Measurements from ENCODE around the gene TNS3.

The TNS3 gene

DNA sequence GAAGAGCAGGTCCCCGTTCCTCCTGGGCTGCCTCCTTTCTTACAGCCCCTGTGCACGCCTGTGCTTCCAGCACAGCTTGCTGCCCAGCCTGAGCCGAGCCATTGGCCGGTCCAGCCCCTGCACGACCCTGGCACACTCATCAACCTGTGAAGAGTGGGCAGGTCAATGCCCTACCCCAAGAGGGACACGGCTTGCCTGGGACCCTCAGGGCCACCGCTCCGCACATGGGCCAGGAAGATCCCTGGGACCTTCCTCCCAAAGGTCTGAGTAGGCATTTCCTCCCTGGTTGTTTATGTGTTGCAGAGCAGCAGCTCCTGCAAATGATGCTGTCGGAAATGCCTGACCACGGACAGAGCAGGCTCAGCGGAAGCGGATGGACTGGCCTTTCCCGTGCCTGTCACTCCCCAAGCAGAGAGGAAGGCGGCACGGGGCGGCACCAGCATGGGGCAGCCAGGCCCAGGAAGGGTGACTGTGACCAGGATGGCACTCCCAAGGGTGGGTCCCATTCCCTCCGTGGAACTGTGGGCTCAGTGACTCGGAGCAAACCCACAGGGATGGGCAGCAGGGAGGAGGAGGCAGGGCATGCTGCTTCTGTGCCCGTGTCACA lies 252.5 kb downstream of the TNS3 start:
- no peak for DNase-seq (ENCODE audit: low spot score)

DNA sequence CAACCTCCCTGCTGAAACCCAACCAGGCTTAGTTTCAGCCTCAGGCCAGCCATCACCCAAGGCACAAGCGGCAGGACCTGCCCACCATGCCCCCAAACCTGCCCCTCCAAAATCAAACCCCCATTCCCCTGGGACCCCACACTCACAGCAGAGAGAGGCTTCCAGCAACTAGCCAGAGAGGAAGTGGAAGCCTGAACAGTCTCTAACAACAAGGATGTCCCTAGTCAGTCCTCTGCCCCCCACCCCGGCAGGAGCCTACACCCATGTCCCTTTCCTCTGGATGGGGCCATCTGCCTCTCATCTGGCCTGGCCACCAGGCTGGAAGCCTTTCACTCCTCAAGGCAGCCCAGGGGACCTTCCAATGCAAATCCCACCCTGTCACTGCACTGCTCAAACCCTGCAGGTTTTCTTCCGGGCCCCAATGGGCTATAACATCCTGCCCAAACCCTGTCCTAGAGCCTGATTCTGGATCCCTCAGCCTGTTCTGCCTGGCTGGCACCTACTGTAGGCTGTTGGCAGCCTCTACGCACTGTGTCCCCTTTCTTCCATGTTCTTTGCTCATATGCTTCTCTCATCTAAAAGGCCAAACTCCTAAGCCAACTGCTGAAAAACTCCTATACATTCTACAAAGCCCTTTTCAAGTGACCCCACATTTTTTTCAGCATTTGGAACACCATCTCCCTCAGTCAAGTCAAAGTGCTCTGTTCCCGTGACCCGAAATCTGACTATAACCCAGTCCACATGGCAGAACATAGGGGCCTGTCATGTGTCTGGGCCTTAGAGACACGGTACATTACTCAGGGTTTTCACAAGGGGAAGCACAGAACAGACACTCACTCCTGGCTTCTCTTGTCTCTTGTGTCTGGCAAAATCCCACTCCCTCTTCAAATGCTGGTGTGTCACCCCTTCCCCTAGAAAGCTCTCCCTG lies 253.3 kb downstream of the TNS3 start:
- DNase-seq (ENCODE audit: low spot score) = no peak

DNA sequence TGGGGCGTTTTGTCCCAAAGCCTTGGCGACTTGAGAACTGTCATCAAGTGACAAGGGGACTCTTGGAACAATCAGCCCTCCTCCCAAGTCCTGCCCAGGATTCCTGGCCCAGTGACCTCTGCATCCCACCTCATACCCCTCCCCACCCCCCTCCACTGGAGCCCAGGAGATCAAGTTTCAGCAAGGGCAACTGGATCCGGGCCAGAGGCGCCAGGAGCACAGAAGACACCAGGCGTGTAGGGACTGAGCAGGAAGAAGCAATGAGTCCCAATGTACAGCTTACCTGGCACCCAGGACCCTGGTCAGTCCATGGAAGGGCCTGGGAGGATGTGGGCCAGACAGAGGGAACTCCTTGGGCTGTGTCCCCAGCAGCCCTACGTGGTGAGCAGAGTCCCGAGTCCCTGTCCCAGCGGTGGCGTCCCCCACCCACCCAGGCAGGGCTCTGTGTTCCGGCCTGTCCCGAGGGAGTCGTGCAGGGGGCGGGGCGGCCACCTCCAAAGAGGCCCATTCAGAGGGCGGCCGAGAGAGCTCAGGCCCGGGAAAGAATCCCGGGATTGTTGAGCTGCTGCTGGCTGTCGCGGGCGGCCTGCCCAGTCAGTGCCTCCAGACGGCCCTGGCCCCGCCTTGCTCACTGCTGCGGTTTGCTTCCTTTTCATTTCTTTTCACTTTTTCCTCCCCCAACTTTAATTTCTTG lies 254.1 kb downstream of the TNS3 start:
- no peak for DNase-seq (ENCODE audit: low spot score)

DNA sequence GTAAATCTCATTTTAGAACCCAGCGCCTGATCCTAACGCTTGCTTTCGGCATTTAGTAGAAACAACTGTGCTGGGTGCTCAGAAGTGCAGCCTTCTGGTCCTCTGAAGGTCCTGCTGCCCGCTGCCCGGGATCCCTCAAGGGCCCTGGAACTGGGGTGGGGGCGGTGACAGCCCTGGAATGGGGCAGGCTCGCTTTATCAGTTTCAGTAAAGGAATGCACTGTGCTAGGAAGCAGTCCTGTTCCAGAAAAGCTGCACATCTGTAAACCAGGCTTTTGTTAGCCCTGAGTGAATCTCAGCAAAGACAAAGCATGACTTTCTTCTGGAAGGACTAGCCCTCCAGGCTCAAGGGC lies 254.6 kb downstream of the TNS3 start:
- no peak for DNase-seq (ENCODE audit: low spot score)

DNA sequence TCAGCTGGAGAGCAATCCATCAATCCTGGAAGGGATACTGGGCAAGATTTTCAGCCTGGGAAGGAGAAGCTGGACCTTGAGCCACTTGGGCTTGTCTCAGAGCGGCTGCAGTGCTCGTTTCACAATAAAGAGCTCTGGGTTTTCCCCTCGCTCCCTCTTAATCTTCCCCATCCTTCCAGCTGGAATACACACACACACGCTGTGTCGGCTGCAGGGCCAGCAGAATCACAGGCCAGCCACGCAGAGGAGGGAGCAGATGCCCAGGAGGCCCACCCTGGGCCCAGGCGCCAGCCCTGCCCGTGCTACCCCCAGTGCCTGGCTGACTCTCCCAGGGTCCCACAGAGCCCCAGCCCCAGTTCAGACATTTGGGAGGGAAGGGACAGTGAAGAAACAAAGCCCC lies 255.1 kb downstream of the TNS3 start:
- no peak for DNase-seq (ENCODE audit: low spot score)

DNA sequence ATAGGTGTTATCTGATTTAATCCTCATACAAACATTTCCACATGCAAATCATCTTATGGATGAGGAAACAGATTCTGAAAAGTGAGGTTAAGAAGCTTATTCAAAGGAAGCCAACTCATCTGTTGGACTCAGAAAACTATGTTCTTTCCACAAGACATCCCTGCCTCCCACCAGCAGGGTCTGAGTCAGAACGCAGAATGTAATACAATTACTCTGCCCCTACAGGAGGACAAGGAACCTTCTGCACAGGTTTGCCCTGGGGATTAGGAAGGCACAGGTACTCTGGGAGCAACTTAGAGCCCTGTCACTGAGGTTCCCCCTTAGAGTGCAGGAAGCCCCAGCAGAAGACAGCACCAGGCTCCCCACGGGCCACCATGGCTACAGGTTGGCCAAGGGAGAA lies 255.7 kb downstream of the TNS3 start:
- no peak for DNase-seq (ENCODE audit: low spot score)

DNA sequence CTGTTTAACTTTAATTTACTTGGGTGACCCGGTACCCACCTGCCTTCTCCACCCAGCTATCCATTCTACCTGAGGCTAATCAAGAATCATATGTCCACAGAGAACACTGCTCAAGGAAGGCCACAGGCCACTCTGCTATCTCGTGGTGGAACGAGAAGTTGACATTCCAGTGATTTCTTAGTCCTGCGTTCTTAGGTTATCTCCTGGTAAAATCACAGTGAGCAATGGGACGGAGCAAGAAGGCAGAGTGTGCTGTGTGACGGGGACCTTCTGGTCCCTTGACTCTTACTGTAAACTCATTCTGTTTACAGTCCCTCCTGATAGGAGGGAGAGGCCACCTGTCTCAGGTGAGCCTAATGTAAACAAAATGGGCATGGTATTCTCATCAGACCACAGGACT lies 256.6 kb downstream of the TNS3 start:
- DNase-seq (ENCODE audit: low spot score) = no peak

DNA sequence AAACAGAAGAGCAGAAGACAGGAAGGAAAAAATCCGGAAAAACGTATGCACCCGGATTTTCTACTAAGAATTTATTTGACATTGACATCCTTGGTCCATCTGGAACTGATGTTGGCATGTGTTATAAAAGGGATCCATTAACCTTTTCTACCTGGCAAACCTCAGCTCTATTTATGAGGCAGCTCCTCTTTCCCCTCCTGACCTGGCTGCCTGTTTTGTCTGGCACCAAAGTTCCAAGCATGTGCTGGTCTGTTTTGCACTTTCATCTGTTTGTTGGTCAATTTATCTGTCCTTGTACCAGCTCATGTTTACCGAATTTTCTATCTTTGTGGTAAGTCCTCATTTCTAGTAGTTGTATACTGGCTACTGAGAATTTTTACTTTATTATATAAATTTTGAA lies 258.0 kb downstream of the TNS3 start:
- DNase-seq (ENCODE audit: low spot score) = no peak

DNA sequence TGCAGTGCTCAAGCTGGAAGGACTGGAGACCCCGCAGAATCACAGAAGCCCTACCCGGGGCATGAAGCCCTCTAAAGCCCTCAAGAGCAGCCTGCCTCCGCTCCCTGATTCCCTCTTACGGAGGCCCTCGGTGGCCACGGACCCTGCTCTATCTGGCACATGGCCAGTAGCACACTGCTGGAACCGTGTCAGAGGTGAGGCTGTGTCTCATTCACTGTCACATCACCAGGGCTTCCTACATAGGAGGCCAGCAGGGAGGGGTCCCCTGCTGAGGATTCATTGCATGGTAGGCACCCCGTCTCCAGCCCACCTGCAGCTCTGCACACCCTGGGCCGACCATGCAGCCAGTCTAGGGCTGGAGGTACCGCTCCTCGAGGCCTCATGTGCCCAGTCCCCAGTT lies 259.2 kb downstream of the TNS3 start:
- DNase-seq (ENCODE audit: low spot score) = no peak

DNA sequence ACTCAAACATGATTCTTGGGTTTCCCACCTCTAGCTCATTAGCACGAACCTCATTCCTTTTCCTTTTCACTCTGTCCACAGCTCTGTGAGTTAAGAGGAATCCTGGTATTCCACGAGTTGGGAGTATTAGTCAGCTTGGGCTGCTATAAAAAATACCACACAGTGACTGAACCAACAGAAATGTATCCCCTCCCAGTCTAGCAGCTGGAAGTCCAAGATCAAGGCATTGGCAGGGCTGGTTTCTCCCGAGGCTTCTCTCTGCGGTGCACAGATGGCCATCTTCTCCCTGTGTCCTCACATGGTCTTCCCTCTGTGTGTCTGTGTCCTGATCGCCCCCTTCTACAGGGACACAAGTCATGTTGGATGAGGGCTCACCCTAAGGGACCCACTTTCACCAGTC lies 261.6 kb downstream of the TNS3 start:
- no peak for DNase-seq (ENCODE audit: low spot score)

DNA sequence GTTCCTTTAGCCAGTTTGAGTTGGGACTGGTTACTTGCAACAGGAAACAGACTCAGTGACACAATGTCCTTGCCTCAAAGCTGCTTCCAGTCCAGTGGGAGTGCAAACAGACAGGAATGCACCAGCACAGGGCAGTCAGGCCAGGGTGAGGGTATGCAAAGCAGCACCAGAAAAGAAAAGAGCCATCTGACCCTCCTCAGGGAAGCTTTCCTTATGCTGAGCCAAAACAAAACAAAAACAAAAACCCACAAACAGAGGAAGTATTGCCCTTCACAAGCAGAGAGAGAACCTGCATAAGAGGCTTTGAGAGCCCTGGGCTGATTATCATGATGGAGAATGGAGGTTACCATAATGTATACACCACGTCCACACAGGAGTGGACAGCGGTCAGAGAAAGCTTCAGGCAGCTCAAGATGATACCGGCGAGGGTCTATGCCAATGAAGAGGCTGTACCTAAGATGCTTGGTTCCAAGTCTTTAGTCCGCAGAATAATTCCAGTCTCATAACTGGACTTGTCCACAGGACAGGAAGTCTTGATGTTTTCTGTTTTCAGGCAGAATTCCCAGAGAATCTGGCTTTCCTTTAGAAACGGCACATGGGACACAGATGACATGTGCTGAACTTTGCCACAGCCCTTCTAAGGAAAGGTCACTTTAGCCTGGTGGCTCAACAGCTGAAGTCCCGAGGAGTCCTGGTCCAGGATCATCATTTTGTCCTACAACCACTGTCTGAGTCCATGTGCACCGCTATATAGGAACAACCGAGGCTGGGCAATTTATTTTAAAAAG lies 263.3 kb downstream of the TNS3 start:
- no peak for DNase-seq (ENCODE audit: low spot score)

DNA sequence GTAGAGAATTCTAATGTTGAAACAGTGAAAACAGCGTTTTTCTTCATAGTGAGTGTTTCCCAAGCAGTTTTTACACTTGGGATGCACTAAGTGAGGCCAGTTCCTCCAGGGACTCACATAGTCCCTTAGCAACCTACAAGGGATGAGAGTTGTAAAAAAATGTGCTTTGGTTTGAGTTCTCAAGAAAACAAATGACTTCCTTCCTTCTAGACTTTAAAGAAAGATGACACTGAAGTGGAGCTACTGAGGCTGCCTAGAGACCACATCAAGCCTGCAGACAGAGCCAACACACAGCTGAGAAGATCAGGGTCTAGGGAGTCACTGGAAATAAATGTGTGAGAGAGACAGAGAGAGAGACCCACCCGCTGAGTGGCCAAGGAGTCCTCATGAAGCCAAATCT lies 264.4 kb downstream of the TNS3 start:
- DNase-seq (ENCODE audit: low spot score) = no peak

DNA sequence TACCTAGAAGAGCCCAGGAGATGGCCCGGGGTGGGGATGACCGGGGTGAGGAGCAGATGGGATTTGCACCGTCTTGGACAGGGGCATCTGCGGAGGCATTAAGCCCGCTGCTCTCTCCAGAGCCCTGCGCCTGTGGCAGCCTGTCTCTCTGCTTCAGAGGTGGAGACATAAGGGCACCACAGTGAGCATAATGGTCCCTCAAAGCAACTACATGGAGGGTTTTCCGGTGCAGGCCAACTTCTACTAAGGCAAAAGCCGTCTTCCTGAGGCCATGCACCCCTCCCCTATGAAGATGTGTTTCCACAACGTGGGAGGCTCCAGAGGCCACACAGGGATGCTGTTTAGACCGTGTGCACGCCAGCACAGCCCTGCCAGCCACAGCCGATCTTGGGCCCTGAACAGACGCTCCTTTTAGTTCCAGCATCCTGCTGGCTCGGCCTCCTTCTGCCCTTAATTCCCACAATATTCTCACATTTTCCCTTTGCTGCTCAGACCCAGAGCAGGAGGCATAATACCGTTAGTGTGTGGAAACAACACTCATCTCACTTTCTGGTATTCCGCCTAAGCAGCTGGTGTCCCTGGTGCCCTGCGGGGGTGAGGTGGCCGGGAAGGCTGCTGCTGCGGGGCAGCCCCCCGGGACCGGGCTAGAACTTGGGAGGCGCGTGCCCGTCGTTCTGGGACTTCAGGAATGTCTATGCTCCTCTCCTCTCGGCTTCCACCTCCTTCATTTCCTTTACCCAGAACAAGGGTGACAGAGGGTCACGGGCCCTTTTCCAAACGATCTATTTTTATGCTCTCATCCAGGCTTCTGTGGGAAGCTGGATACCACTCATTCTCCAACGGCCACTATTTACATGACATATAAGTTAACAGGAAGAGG lies 266.9 kb downstream of the TNS3 start:
- DNase-seq (ENCODE audit: low spot score) = no peak

DNA sequence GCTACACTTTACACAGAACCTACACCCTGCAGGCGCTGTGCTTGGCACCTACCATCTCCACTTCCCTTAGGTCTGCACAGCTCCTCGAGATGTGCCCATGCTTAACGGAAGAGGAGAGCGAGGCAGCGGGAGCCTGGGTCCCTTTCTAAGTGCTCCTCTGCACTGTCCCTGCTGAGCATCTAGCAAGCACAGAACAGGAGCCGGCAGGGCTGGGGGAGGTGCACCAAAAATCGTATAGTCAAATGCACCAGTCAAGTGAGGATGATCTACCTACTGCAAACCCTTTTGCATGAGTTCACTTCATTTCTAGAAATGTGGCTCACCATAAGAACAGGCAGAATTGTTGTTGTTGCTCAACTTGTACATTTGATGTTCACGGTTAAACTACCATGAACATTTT lies 267.7 kb downstream of the TNS3 start:
- no peak for DNase-seq (ENCODE audit: low spot score)

DNA sequence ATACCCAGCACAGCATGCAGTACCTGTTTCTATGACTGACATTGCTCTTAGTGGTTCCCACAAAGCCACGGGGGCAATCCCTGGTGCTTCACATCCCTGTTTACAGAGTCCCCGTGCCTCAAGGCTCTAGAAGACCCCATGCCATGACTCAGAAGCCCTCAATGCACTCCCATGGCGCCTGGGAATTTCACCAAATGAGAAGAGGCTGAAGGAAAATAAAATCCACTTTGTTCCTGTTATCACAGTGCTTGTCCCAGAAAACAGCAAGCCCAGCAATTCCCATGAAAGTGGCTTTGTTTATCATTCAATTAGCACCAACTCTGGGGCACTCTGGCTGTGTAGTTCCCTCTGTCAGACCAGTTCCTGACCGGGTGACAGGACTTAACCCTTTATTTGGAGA lies 268.3 kb downstream of the TNS3 start:
- DNase-seq (ENCODE audit: low spot score) = no peak

DNA sequence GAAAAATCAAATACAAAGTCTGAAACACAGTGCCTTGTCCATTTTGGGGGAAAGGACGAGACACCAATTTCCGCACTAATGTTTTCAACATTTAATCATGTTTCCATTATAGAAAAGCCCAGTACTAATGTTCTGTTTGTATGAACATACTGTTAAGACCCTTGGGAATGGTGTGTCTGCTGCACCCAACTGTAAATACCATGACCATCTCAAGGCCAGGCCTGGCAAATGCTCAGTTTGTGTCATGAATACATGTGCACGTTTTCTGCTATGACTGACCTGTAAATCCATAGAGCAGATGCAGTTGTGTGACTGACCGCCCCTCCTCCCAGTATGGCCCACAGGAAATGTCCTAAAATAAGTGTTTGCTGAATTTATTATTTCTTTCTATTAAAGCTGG lies 270.0 kb downstream of the TNS3 start:
- no peak for DNase-seq (ENCODE audit: low spot score)

DNA sequence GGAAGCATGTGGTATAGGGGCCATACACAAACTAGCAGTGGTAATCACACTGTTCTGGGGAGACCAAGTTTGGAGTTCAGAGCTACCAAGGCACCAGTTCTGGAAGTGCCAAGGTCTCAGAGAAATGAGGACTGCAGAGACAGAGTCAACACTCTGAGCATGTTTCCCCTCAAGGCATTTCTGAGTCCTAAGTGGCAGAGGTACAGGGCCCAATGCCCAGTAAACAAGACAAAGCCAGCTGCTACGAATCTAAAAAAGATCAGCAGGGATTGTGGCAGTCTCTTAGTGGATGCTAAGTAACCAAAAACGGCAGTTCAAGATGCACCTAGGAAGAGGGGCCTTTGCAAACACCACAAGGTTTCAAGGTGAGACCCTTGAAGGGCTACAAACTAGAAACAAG lies 271.9 kb downstream of the TNS3 start:
- no peak for DNase-seq (ENCODE audit: low spot score)

DNA sequence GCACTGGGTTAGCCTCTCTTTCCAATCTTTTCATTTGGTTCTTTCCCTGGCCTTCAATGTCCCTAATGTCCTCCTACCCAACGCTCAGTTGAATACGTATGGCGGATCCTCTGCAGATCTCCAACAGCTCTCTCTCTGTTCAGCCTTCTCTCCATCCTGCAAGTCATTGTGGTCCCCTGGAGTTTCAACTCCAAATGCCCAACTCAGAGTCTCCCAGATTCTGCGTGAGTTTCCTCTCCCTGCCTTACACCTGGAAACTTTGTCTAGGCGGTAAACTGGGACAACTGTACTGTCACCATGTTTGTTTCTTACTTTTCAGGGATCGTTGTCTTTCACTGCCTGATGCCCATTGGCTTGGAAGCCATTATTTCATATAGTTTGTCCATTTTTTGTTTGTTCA lies 273.1 kb downstream of the TNS3 start:
- DNase-seq (ENCODE audit: low spot score) = no peak

DNA sequence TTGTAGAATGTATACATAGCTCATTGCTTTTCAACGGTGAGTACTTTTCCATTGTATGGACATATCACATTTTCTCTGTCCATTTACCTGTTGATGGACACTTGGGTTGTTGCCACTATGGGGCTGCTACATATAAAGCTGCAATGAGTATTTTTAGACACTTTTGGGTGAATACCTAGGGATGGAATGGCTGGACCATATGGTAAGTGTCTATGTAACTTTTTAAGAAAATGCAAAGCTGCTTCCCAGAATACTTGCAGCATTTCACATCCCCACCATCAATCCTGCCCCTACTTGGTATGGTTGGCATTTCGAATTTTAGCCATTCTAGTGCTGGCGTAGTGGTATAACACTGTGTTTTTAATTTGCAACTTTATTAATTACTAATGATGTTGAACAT lies 274.6 kb downstream of the TNS3 start:
- no peak for DNase-seq (ENCODE audit: low spot score)

DNA sequence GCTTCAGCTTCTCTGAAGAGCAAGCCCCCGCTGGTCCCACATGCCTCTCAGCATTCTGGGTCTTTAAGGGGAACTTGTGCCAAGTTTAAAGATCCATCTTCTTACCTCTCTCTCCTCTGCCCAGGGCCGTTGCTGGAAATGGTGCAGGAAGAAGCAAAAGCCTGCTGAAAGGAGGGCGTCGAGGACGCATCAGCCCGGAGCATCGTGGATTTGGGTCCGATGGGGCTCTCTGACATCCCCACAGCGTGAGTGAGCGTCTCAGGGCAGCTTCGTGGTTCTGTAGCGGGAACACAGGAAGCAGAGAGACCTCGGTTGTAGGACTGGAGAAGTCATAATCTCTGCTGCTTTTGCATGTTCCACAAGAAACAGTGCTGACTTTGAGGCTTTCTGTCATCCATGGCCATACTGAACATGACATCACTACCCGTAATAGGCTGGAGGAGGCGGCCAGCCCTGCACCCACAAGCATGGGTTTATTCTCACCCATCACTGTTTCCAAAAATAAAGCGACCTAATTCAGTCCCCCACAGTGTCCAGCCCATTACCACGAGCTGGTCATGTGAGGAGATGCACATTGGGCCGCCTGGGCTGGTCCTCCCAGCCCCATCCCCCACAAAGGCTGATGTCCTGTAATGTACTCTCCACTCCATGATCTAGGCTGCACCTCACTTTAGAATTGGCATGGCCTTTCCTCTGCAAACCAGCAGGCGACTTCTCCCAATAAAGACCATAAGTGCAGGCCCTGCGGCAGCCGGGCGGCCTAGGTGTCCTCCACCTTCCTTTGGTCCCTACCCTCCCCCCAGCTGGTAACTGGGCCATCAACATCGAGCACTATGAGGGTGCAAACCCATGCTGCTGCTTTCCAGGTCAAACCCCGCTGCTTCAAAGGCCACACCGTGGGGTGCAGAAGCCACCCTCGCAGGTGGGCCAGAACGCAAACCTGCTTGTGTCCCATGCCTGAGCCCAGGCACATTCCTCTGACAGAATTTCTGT lies 276.9 kb downstream of the TNS3 start:
- no peak for DNase-seq (ENCODE audit: low spot score)

Data from NAMALWA (cell line).